Suppressor macrophage (primary cell): ENCODE results near the gene ZNF507.
"Not testable (repeated sequence)": the region's sequence is repeated elsewhere in the genome, so short reads cannot be mapped to it uniquely, and the experiment has no call there.

Experiments
- DNase-seq, 4 experiments: peaks; one replicate each; pipeline ENCODE4 v3.0.0-alpha.2; 2020 to 2022

The ZNF507 gene

DNA sequence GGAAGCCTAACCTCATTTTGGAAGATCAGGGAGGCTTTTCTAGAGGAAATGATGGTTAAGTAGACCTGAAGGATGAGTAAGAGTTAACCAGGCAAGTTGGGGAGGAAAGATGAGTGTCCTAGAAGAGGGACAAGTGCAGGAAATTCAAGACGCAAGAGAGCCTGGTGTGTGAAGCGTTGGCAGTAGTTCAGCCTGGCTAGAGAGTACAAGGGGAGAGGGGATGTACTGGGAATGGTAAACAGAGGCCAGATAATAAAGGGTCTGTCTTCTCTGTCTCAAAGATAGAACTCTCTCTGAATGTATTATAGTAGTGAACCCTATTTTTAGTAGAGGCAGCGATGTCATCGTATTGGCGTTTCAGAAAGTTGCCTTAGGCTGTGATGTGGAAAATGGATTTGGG lies 69.8 kb downstream of the ZNF507 start:
- DNase-seq: no peak

DNA sequence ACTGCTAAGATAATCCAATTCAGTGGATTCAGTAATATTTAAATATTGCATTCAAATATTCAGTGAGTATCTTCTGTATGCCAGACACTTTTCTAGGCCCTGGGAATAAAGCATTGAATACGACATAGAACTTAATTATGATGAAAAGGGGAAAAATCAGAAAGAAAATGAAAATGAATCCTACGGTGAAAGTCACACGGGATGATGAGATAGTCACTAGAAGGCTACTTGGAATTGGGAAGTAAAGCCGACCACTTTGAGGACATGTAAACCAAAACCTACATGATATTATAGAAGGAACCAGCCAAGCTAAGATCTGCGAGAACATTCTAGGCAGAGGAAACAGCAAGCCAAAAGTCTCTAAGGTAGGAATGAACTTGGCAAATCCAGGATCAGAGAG lies 70.3 kb downstream of the ZNF507 start:
- peak in 1 of 4 experiments; percentile 23 for DNase-seq

DNA sequence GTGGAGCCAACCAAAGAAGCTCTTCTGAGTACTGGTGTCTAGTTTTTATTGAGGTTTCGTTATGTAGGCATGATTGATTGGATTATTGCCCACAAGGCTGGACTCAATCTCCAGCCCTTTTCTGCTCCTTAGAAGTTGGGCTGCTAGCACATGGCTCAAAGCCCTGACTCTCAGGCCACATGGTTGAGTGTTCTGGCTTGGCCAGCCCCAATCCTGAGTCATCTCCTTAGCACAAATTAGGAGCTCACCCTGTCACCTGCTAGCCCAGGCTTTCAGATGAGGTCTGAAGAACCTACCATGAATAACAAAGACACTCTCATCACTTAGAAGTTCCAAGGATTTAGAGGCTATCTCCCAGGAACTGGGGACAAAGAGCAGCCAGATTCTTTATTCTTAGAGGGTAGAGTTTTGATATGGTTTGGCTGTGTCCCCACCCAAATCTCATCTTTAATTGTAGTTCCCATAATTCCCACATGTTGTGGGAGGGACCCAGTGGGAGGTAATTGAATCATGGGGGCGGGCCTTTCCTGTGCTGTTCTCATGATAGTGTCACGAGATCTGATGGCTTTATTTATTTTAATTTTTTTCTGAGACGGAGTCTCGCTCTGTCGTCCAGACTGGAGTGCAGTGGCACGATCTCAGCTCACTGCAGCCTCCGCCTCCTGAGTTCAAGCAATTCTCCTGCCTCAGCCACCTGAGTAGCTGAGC lies 71.5 kb downstream of the ZNF507 start:
- DNase-seq: no peak

DNA sequence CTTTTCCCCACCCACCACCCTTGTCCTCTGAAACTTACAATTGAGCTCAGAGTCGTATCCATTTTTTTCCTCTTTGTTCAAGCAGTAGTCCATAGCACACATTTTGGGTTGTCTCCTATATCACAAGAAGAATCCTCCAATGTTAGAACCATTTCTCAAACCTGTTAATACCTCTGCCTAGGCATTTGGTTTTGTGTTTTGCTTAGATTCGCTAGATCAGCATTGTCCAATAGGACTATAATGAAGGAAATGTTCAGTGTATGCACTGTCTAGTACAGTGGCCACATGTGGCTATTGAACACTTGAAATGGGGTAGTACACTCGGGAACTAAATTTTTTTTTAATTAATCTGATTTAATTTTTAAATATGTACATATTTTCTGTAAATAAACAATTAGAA lies 72.7 kb downstream of the ZNF507 start:
- DNase-seq: no peak

DNA sequence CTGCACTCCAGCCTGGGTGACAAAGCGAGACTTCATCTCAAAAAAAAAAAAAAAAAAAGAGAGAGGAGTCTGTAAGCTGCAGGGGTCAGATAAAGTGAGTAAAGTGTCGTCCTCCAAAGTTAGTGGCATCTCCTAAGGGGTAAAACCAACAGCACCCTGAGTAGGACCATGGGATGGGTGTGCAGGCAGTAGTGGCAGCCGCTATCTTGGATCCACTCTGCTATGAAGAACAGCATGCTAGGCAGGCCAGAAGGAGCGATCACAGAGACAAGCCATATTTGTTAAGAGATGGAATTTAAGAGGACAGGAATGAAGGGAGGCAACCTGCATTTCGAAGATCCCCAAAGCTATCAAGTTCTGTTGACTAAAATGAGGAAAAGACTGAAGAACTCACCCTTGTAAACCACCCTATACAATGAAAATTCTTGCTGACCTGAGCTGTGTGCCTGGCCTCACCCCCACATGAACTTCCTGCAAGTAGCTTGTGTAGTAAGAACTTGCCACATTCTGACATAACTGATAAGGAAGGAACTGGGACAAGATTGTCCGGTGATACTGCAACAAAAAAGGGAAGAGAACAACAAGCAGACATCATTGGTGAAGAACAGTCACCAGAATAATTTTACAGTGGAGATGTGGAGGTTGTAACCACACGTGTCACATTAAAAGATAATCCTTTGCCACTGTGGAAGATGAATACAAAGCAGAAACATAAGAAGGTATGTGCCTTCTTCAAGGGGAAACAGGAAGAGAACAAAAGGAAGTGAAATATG lies 76.4 kb downstream of the ZNF507 start:
- DNase-seq: peak; percentile 60 to 89 (median 82)

DNA sequence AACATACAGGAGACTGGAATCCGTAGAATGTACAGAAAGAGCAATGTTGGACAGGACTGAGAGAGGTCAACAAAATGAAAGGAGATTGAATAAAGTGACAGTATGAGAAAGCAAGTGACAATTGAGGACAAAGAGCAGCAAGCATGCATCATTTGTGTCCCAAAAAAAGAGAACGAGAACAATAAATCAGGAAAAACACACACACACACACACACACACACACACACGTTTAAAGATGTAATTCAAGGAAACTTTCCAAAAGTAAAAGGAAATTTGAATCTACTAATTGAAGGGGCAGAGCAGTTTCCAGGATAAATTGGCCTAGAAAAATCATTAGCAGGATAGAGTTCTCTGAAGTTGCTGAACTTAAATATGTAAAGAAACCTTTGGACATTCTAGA lies 77.0 kb downstream of the ZNF507 start:
- no peak for DNase-seq

DNA sequence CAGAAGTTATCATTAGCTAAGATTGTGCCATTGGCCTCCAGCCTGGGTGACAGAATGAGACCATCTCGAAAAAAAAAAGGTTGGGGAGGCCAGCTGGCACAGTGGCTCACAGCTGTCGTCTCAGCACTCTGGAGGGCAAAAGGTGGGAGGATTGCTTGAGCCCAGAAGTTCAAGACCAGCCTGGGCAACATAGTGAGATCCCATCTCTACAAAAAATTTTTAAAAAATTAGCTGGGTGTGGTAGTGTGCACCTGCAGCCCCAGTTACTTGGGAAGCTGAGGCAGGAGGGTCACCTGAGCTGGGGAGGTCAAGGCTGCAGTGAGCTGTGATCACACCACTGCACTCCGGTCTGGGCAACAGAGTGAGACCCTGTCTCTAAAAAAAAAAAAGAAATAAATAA lies 78.5 kb downstream of the ZNF507 start:
- not testable (repeated sequence) for DNase-seq

DNA sequence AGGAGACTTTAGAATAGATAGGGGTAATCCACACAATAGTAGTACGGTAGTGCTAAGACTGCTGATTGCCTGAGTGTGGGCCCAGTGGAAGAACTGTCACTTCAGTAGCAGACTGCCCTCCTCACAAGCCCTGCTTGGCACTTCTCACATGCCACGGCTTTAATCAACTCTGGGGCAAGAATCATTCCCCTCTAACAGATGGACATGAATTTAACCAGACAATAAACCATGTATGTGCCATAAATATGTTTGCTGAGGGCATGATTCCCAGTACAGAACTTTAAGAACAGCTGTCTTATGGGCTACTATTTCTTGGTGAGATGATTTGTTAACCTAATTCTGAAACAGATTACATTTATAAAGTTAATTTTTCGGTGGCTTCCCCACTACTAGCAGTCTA lies 82.1 kb downstream of the ZNF507 start:
- DNase-seq: no peak

DNA sequence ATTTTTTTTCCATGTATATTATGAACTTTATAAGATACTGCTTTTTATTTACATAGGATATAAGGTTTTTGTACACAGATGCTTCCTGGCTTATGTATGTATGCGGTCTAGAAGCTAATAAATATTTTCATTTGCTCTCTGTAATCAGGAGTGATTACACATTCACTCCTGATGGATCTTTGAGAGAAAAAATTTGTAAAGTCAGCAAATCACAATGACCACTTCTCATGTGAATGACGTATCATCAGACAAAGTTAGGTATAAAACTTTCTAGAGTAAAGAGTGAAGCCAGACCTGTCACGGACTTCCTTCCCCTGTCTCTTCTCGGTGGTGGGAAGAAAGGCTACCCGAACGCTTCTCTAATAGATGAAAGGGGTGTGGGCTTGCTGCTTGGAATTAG lies 91.3 kb downstream of the ZNF507 start:
- no peak for DNase-seq

DNA sequence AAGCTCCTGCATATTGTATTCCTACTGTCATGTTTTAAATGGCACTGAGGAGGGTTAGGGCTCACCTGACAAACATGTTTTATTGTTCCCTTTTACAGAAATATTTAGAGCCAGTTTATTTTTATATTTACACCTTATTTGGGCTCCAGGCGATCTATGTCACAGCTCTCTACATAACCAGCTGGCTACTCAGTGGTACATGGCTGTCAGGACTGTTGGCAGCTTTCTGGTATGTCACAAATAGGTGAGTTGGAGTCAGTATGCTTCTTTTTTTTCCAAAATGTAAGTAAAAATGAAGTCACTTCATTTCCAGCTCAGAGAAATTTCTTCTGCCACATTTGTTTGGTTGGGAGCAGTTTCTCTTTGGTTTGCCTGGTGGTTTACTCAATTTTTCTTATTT lies 91.7 kb downstream of the ZNF507 start:
- DNase-seq: no peak
